WTC11 (cell line): ENCODE measurements around the gene FXYD7. TPM values are rescaled to one million over a fixed set of nuclear protein-coding genes. Genes with fewer than 3 reads are reported as not detected.

Experiments
- ATAC-seq: fragments of 200-7000 bp; cut with Tn5 transposase; 2 replicates; pipeline ENCODE4 v1.10.0; 2021; ENCODE audit warnings: mild to moderate bottlenecking, moderate library complexity
- CTCF ChIA-PET: fragments of 300-600 bp; sonication (Branson Sonifier 250); formaldehyde crosslinking; loops from one replicate; lab custom pipeline; 2021; ENCODE audit warnings: antibody characterized with exemption; lab: Charles Lee
- POLR2A ChIA-PET: fragments of 350-600 bp; sonication (Branson Sonifier 250); formaldehyde crosslinking; loops from one replicate; lab custom pipeline; 2021; ENCODE audit warnings: antibody characterized with exemption; lab: Charles Lee
- DNase-seq: peaks from one replicate; pipeline ENCODE4 v3.0.0; 2021; ENCODE audit warnings: low spot score
- H3K27ac Mint-ChIP-seq: 2 replicates; pipeline ENCODE4 v1.8.0; 2021; ENCODE audit warnings: mixed read lengths
- H3K27me3 Mint-ChIP-seq: 2 replicates; pipeline ENCODE4 v1.8.0; 2021; ENCODE audit warnings: low read depth, mild to moderate bottlenecking, moderate library complexity, mixed read lengths
- H3K36me3 Mint-ChIP-seq: 2 replicates; pipeline ENCODE4 v1.8.0; 2021; ENCODE audit warnings: mixed read lengths
- H3K4me1 Mint-ChIP-seq: 2 replicates; pipeline ENCODE4 v1.8.0; 2022; ENCODE audit warnings: mixed read lengths
- H3K4me3 Mint-ChIP-seq: 2 replicates; pipeline ENCODE4 v1.8.0; 2021; ENCODE audit warnings: mild to moderate bottlenecking, moderate library complexity, mixed read lengths
- H3K9me3 Mint-ChIP-seq: 2 replicates; pipeline ENCODE4 v1.8.0; 2021; ENCODE audit warnings: mixed read lengths
- AR ChIP-seq: fragments of 250-450 bp; sonication (Bioruptor Pico); IDR thresholded peaks from 2 replicates; pipeline ENCODE4 v1.9.0; 2021; ENCODE audit warnings: mild to moderate bottlenecking
- ATF1 ChIP-seq: sonication (generic); formaldehyde crosslinking; IDR thresholded peaks from 2 replicates; pipeline ENCODE4 v1.8.1; 2023; ENCODE audit warnings: mild to moderate bottlenecking, moderate library complexity, missing genetic modification reagents
- ATF3 ChIP-seq: sonication (generic); formaldehyde crosslinking; conservative IDR thresholded peaks from 2 replicates; pipeline ENCODE4 v1.8.1; 2022; ENCODE audit warnings: mild to moderate bottlenecking, missing genetic modification reagents
- CBFB ChIP-seq: sonication (generic); formaldehyde crosslinking; IDR thresholded peaks from 2 replicates; pipeline ENCODE4 v1.8.1; 2022; ENCODE audit warnings: mild to moderate bottlenecking, low read depth, missing genetic modification reagents
- CTCF ChIP-seq: fragments of 200-600 bp; IDR thresholded peaks from 2 replicates; pipeline ENCODE4 v1.8.0; 2022; ENCODE audit warnings: antibody characterized with exemption
- GABPB1 ChIP-seq: sonication (generic); formaldehyde crosslinking; IDR thresholded peaks from 2 replicates; pipeline ENCODE4 v1.8.1; 2023; ENCODE audit warnings: mild to moderate bottlenecking, missing genetic modification reagents
- GTF2I ChIP-seq: fragments of 250-450 bp; sonication (Bioruptor Pico); conservative IDR thresholded peaks from 2 replicates; pipeline ENCODE4 v1.4.0; 2021; ENCODE audit warnings: mild to moderate bottlenecking
- MLX ChIP-seq: sonication (generic); formaldehyde crosslinking; IDR thresholded peaks from 2 replicates; pipeline ENCODE4 v1.8.1; 2023; ENCODE audit warnings: mild to moderate bottlenecking, missing genetic modification reagents, moderate library complexity
- NFYB ChIP-seq: sonication (generic); formaldehyde crosslinking; conservative IDR thresholded peaks from 2 replicates; pipeline ENCODE4 v1.8.0; 2022; ENCODE audit warnings: low read depth, missing genetic modification reagents
- PRRX2 ChIP-seq: fragments of 250-450 bp; sonication (Bioruptor Pico); IDR thresholded peaks from 2 replicates; pipeline ENCODE4 v1.8.0; 2021; ENCODE audit warnings: mild to moderate bottlenecking
- RORB ChIP-seq: fragments of 250-450 bp; sonication (Bioruptor Pico); IDR thresholded peaks from 2 replicates; pipeline ENCODE4 v1.9.0; 2021; ENCODE audit warnings: mild to moderate bottlenecking
- SMAD3 ChIP-seq: sonication (generic); formaldehyde crosslinking; IDR thresholded peaks from 2 replicates; pipeline ENCODE4 v1.8.0; 2022; ENCODE audit warnings: missing genetic modification reagents, mild to moderate bottlenecking, borderline replicate concordance
- SMAD4 ChIP-seq: sonication (generic); formaldehyde crosslinking; IDR thresholded peaks from 2 replicates; pipeline ENCODE4 v1.8.0; 2022; ENCODE audit warnings: mild to moderate bottlenecking, missing genetic modification reagents
- SP1 ChIP-seq: sonication (generic); formaldehyde crosslinking; conservative IDR thresholded peaks from 2 replicates; pipeline ENCODE4 v1.8.1; 2022; ENCODE audit warnings: missing genetic modification reagents
- TCF7 ChIP-seq: sonication (generic); formaldehyde crosslinking; IDR thresholded peaks from 2 replicates; pipeline ENCODE4 v1.8.0; 2022; ENCODE audit warnings: mild to moderate bottlenecking, low read depth, missing genetic modification reagents, moderate library complexity
- TEAD1 ChIP-seq: sonication (generic); formaldehyde crosslinking; IDR thresholded peaks from 2 replicates; pipeline ENCODE4 v1.8.0; 2022; ENCODE audit warnings: mild to moderate bottlenecking, missing genetic modification reagents
- ZBTB43 ChIP-seq: sonication (generic); formaldehyde crosslinking; IDR thresholded peaks from 2 replicates; pipeline ENCODE4 v1.8.1; 2023; ENCODE audit warnings: mild to moderate bottlenecking, missing genetic modification reagents
- ZMAT4 ChIP-seq: fragments of 250-450 bp; sonication (Bioruptor Pico); IDR thresholded peaks from 2 replicates; pipeline ENCODE4 v1.9.0; 2021; ENCODE audit warnings: mild to moderate bottlenecking
- ZNF138 ChIP-seq: sonication (generic); formaldehyde crosslinking; conservative IDR thresholded peaks from 2 replicates; pipeline ENCODE4 v1.8.1; 2022; ENCODE audit warnings: mild to moderate bottlenecking, moderate library complexity, missing genetic modification reagents
- ZNF232 ChIP-seq: sonication (generic); formaldehyde crosslinking; IDR thresholded peaks from 2 replicates; pipeline ENCODE4 v1.8.0; 2022; ENCODE audit warnings: mild to moderate bottlenecking, missing genetic modification reagents
- ZNF263 ChIP-seq: sonication (generic); formaldehyde crosslinking; IDR thresholded peaks from 2 replicates; pipeline ENCODE4 v1.8.1; 2022; ENCODE audit warnings: low read depth, mild to moderate bottlenecking, moderate library complexity, missing genetic modification reagents
- ZNF396 ChIP-seq: fragments of 250-450 bp; sonication (Bioruptor Pico); IDR thresholded peaks from 2 replicates; pipeline ENCODE4 v1.8.0; 2021; ENCODE audit warnings: mild to moderate bottlenecking, moderate library complexity, borderline replicate concordance
- ZNF416 ChIP-seq: fragments of 250-450 bp; sonication (Bioruptor Pico); IDR thresholded peaks from 2 replicates; pipeline ENCODE4 v1.9.0; 2021; ENCODE audit warnings: mild to moderate bottlenecking, inconsistent platforms
- ZNF425 ChIP-seq: fragments of 250-450 bp; sonication (Bioruptor Pico); conservative IDR thresholded peaks from 2 replicates; pipeline ENCODE4 v1.9.0; 2021; ENCODE audit warnings: mild to moderate bottlenecking
- total RNA-seq: library from RNA; stranded (reverse); gene quantifications from 3 replicates; pipeline ENCODE4 v1.2.3, GENCODE V29; 2021

FXYD7 gene
- total RNA-seq, 1 experiment from 2014 or later: 16.7 TPM

- H3K27ac Mint-ChIP-seq: no peak overlapping the region
- no peak overlapping the region for H3K4me3 Mint-ChIP-seq
- H3K9me3 Mint-ChIP-seq: peaks cover 42% of the 10 kb centered on the region
- H3K27me3 Mint-ChIP-seq: no peaks in the 10 kb centered on the region; the same call in 1 of the 2 replicates
- H3K36me3 Mint-ChIP-seq: peaks cover 74% of the 10 kb centered on the region
- TF ChIP-seq MLX (CRISPR knock-in tag) (no peak), ATF3 (CRISPR knock-in tag) (no peak), PRRX2 (CRISPR knock-in tag) (no peak), ZNF263 (CRISPR knock-in tag) (no peak), GABPB1 (CRISPR knock-in tag) (no peak), TCF7 (CRISPR knock-in tag) (no peak), ZNF425 (CRISPR knock-in tag) (no peak), GTF2I (CRISPR knock-in tag) (no peak), ZNF416 (no peak), NFYB (CRISPR knock-in tag) (no peak), ZNF232 (no peak), CBFB (CRISPR knock-in tag) (no peak), ATF1 (CRISPR knock-in tag) (no peak), ZNF138 (CRISPR knock-in tag) (no peak), SP1 (CRISPR knock-in tag) (no peak), CTCF (no peak)
- DNase-seq (no peak), ATAC-seq (no peak)
- ChIA-PET CTCF (no interaction called here), POLR2A (no interaction called here)
- no peaks in the 10 kb centered on the region for H3K4me1 Mint-ChIP-seq
These were observed 22.4 kb downstream of the FXYD7 start for GRCh38 chr19:35165200-35166058.

GRCh38 chr19:35166100-35167063 is 23.3 kb downstream of the FXYD7 start:
- H3K27ac Mint-ChIP-seq: no peak overlapping the region
- DNase-seq (no peak), ATAC-seq (no peak)
- peaks cover 39% of the 10 kb centered on the region for H3K9me3 Mint-ChIP-seq
- H3K27me3 Mint-ChIP-seq: no peaks in the 10 kb centered on the region; the same call in 1 of the 2 replicates
- H3K4me3 Mint-ChIP-seq: no peak overlapping the region
- no peaks in the 10 kb centered on the region for H3K4me1 Mint-ChIP-seq
- POLR2A ChIA-PET: no interaction called here
- H3K36me3 Mint-ChIP-seq: peaks cover 65% of the 10 kb centered on the region
- CTCF ChIA-PET: no interaction called here
- TF ChIP-seq AR (CRISPR knock-in tag): no peak
- no peak for TF ChIP-seq SMAD4 (CRISPR knock-in tag)
- TF ChIP-seq RORB (CRISPR knock-in tag): no peak
- TF ChIP-seq SMAD3 (CRISPR knock-in tag): no peak
- no peak for TF ChIP-seq TEAD1 (CRISPR knock-in tag)
- TF ChIP-seq ATF1 (CRISPR knock-in tag): no peak
- no peak for TF ChIP-seq SP1 (CRISPR knock-in tag)
- no peak for TF ChIP-seq ZBTB43
- no peak for TF ChIP-seq ZMAT4 (CRISPR knock-in tag)
- TF ChIP-seq ZNF396: no peak
